Naive thymus-derived CD4-positive, alpha-beta T cell (primary cell): ENCODE data around the gene ZCCHC2. TPM values are rescaled to one million over a fixed set of nuclear protein-coding genes. Genes with fewer than 3 reads are reported as not detected.

Experiments used
- ATAC-seq: fragments of 150-1000 bp; cut with Tn5 transposase; 2 replicates; pipeline ENCODE4 v1.10.0; 2021; ENCODE audit warnings: mild to moderate bottlenecking, moderate library complexity
- CTCF ChIA-PET: fragments of 350-600 bp; sonication (Branson Sonifier 250); formaldehyde crosslinking; loops from one replicate; lab custom pipeline; 2021; ENCODE audit warnings: antibody characterized with exemption; lab: Charles Lee
- POLR2A ChIA-PET: fragments of 350-600 bp; sonication (Branson Sonifier 250); formaldehyde crosslinking; loops from one replicate; lab custom pipeline; 2021; ENCODE audit warnings: antibody characterized with exemption, inconsistent platforms; lab: Charles Lee
- DNase-seq, 9 donors: peaks; one replicate each; pipeline versions ENCODE4 v3.0.0 to v3.0.0-alpha.2; 2020 to 2022; ENCODE audit warnings: mixed read lengths in 1 of 9
- H3K27ac ChIP-seq: one replicate; pipeline ENCODE4 v1.7.0; 2013; ENCODE audit warnings: mild to moderate bottlenecking, low read depth, low read length, moderate library complexity
- H3K27me3 ChIP-seq, 2 donors: one replicate each; pipeline ENCODE4 v1.7.0; 2013; ENCODE audit warnings: low read length in 2 of 2, mild to moderate bottlenecking in 2 of 2, moderate library complexity in 2 of 2; ENCODE audit not compliant: control insufficient read depth in 2 of 2, insufficient read depth in 2 of 2
- H3K36me3 ChIP-seq, 3 experiments: 1 replicate in 2 of 3; 2 replicates in 1 of 3; pipeline ENCODE4 v1.7.0; 2013; ENCODE audit warnings: low read length in 3 of 3, mild to moderate bottlenecking in 3 of 3, moderate library complexity in 1 of 3; ENCODE audit not compliant: insufficient read depth in 3 of 3, control insufficient read depth in 2 of 3
- H3K4me1 ChIP-seq, 2 donors: one replicate each; pipeline ENCODE4 v1.7.0; 2013; ENCODE audit warnings: low read length in 2 of 2, mild to moderate bottlenecking in 2 of 2, moderate library complexity in 1 of 2; ENCODE audit not compliant: control insufficient read depth in 2 of 2, insufficient read depth in 2 of 2
- H3K4me3 ChIP-seq: 2 replicates; pipeline ENCODE4 v1.7.0; 2013; ENCODE audit warnings: mild to moderate bottlenecking, low read length
- H3K9me3 ChIP-seq, 3 experiments: 1 replicate in 2 of 3; 2 replicates in 1 of 3; pipeline ENCODE4 v1.7.0; 2013; ENCODE audit warnings: low read length in 3 of 3; ENCODE audit not compliant: control insufficient read depth in 2 of 3
- H3K27ac Mint-ChIP-seq, 9 donors: one replicate each; pipeline ENCODE4 v1.8.0; 2020 to 2022; ENCODE audit warnings: mixed read lengths in 9 of 9, mild to moderate bottlenecking in 8 of 9, moderate library complexity in 5 of 9, inconsistent platforms in 2 of 9
- H3K27me3 Mint-ChIP-seq, 5 donors: one replicate each; pipeline ENCODE4 v1.8.0; 2021 to 2022; ENCODE audit warnings: mixed read lengths in 5 of 5, mild to moderate bottlenecking in 1 of 5
- H3K36me3 Mint-ChIP-seq, 5 donors: one replicate each; pipeline ENCODE4 v1.8.0; 2020 to 2022; ENCODE audit warnings: mixed read lengths in 5 of 5, mild to moderate bottlenecking in 3 of 5, inconsistent platforms in 1 of 5
- H3K4me1 Mint-ChIP-seq, 7 donors: one replicate each; pipeline ENCODE4 v1.8.0; 2020 to 2022; ENCODE audit warnings: mixed read lengths in 7 of 7, mild to moderate bottlenecking in 3 of 7, inconsistent platforms in 1 of 7
- H3K4me3 Mint-ChIP-seq, 10 donors: one replicate each; pipeline ENCODE4 v1.8.0; 2020 to 2022; ENCODE audit warnings: mild to moderate bottlenecking in 10 of 10, mixed read lengths in 10 of 10, moderate library complexity in 6 of 10, inconsistent platforms in 2 of 10
- H3K9me3 Mint-ChIP-seq, 11 donors: one replicate each; pipeline ENCODE4 v1.8.0; 2020 to 2022; ENCODE audit warnings: mixed read lengths in 11 of 11, mild to moderate bottlenecking in 4 of 11, inconsistent platforms in 1 of 11, moderate library complexity in 1 of 11
- intact Hi-C, 2 donors: fragments of 100-400 bp; cut with micrococcal nuclease; formaldehyde crosslinking; loops; one replicate each; pipeline ENCODE4 v1.15.1; 2023
- polyA plus RNA-seq, 2 donors: library from polyadenylated mRNA; unstranded; fragments of 300-500 nt; fragmentation: Illumina TruSeq; gene quantifications; one replicate each; pipeline ENCODE4 v1.2.3, GENCODE V29; 2021
- total RNA-seq, 6 experiments: library from RNA in 5 of 6; stranded (reverse) in 5 of 6; gene quantifications; 1 replicate in 5 of 6; 2 replicates in 1 of 6; pipeline ENCODE4 v1.2.3 and lab custom pipeline; 2021 to 2026

Gene ZCCHC2
- total and polyA plus RNA-seq, 7 experiments from 2014 or later: 1.8 to 68.5 (median 54.5) TPM

GRCh38 chr18:62498616-62499262 lies 24.1 kb upstream of the ZCCHC2 start:
- no peaks in the 10 kb centered on the region for H3K27me3 ChIP-seq
- no peak overlapping the region for H3K27ac ChIP-seq
- no peak overlapping the region for H3K4me3 Mint-ChIP-seq
- H3K9me3 ChIP-seq: no peaks in the 10 kb centered on the region
- intact Hi-C loops: no loop called here
- no peak overlapping the region for H3K27ac Mint-ChIP-seq
- peaks cover 0 to 7% (median 0%) of the 10 kb centered on the region in 7 donors for H3K4me1 Mint-ChIP-seq
- H3K36me3 ChIP-seq: no peaks in the 10 kb centered on the region
- ChIA-PET CTCF (no interaction called here), POLR2A (interaction anchor here (0.6 kb wide), 1 partner anchor 30 kb away, joined by 3 read pairs; no protein-coding TSS in a partner anchor)
- ATAC-seq (no peak), DNase-seq (no peak)
- H3K4me3 ChIP-seq: no peak overlapping the region
- H3K9me3 Mint-ChIP-seq: peaks cover 0 to 7% (median 0%) of the 10 kb centered on the region in 11 donors
- H3K4me1 ChIP-seq: no peaks in the 10 kb centered on the region
- H3K36me3 Mint-ChIP-seq: peaks cover 6 to 24% (median 7%) of the 10 kb centered on the region in 5 donors
- H3K27me3 Mint-ChIP-seq: peaks cover 0 to 28% (median 0%) of the 10 kb centered on the region in 5 donors

GRCh38 chr18:62499263-62499650 lies 23.6 kb upstream of the ZCCHC2 start:
- H3K27me3 Mint-ChIP-seq: peaks cover 0 to 26% (median 0%) of the 10 kb centered on the region in 5 donors
- intact Hi-C loops: no loop called here
- Histone ChIP-seq H3K9me3 (no peaks in the 10 kb centered on the region), H3K4me3 (no peak overlapping the region), H3K27me3 (no peaks in the 10 kb centered on the region), H3K4me1 (no peaks in the 10 kb centered on the region), H3K36me3 (no peaks in the 10 kb centered on the region), H3K27ac (no peak overlapping the region)
- ATAC-seq: no peak
- H3K4me1 Mint-ChIP-seq: peaks cover 0 to 7% (median 0%) of the 10 kb centered on the region in 7 donors
- POLR2A ChIA-PET: interaction anchor here (0.6 kb wide), 1 partner anchor 30 kb away, joined by 3 read pairs; no protein-coding TSS in a partner anchor
- H3K27ac Mint-ChIP-seq: no peak overlapping the region
- peaks cover 6 to 24% (median 7%) of the 10 kb centered on the region in 5 donors for H3K36me3 Mint-ChIP-seq
- CTCF ChIA-PET: no interaction called here
- peaks cover 0 to 7% (median 0%) of the 10 kb centered on the region in 11 donors for H3K9me3 Mint-ChIP-seq
- no peak for DNase-seq
- no peak overlapping the region for H3K4me3 Mint-ChIP-seq

GRCh38 chr18:62500174-62500573 lies 22.7 kb upstream of the ZCCHC2 start:
- CTCF ChIA-PET: no interaction called here
- Mint-ChIP-seq H3K36me3 (peaks cover 6 to 28% (median 7%) of the 10 kb centered on the region in 5 donors), H3K9me3 (peaks cover 0 to 7% (median 0%) of the 10 kb centered on the region in 11 donors), H3K4me1 (peaks cover under 1 to 7% (median 2%) of the 10 kb centered on the region in 7 donors), H3K4me3 (no peak overlapping the region), H3K27me3 (peaks cover 0 to 19% (median 0%) of the 10 kb centered on the region in 5 donors), H3K27ac (no peak overlapping the region)
- Histone ChIP-seq H3K27me3 (no peaks in the 10 kb centered on the region), H3K9me3 (no peaks in the 10 kb centered on the region), H3K36me3 (no peaks in the 10 kb centered on the region), H3K4me3 (no peak overlapping the region), H3K4me1 (peaks cover 0 to 4% of the 10 kb centered on the region in 2 donors), H3K27ac (no peak overlapping the region)
- intact Hi-C loops: loop anchor here in 1 of 2 donors (10.0 kb wide), 1 partner anchor 345 kb away; no protein-coding TSS in a partner anchor
- POLR2A ChIA-PET: interaction anchor here (0.7 kb wide), 1 partner anchor 12 kb away, joined by 3 read pairs; no protein-coding TSS in a partner anchor
- DNase-seq (no peak), ATAC-seq (no peak)

- CTCF ChIA-PET: no interaction called here
- H3K4me1 Mint-ChIP-seq: peaks cover 9 to 16% (median 10%) of the 10 kb centered on the region in 7 donors
These were observed 21.7 kb upstream of the ZCCHC2 start for GRCh38 chr18:62500966-62501591.

GRCh38 chr18:62505669-62506494 lies 16.9 kb upstream of the ZCCHC2 start:
- intact Hi-C loops: loop anchor here (1.0 to 10.0 kb wide), 7 partner anchors 16 to 339 kb away; partner anchors contain the start of genes PIGN (in 2 of the 2), RELCH (in 2 of the 2) and PHLPP1 (in 1 of the 2)
- peak overlapping the region; percentile 90 to 100 (median 96) for H3K27ac Mint-ChIP-seq
- H3K27ac ChIP-seq: peak overlapping the region; percentile 67
- H3K4me3 Mint-ChIP-seq: peak overlapping the region; percentile 82 to 94 (median 88)
- H3K36me3 Mint-ChIP-seq: peaks cover 4 to 55% (median 10%) of the 10 kb centered on the region in 5 donors
- H3K4me1 ChIP-seq: peaks cover 5 to 17% of the 10 kb centered on the region in 2 donors
- ATAC-seq (peak; percentile 58), DNase-seq (peak in 5 of 9 donors; percentile 37 to 49 (median 47))
- no peaks in the 10 kb centered on the region for H3K9me3 ChIP-seq
- ChIA-PET CTCF (interaction anchor here (0.6 to 1.1 kb wide), 2 partner anchors 79 to 343 kb away, joined by 3 to 9 read pairs; no protein-coding TSS in a partner anchor), POLR2A (interaction anchor here (0.5 to 3.2 kb wide), 8 partner anchors 16 to 319 kb away, joined by 3 to 31 read pairs (median 7); partner anchors contain the start of genes PIGN, RELCH and ZCCHC2)
- peaks cover 4 to 30% (median 21%) of the 10 kb centered on the region in 7 donors for H3K4me1 Mint-ChIP-seq
- peaks cover 0 to 17% (median 4%) of the 10 kb centered on the region in 11 donors for H3K9me3 Mint-ChIP-seq
- no peaks in the 10 kb centered on the region for H3K27me3 Mint-ChIP-seq
- peak overlapping the region; percentile 77 for H3K4me3 ChIP-seq
- no peaks in the 10 kb centered on the region for H3K27me3 ChIP-seq
- H3K36me3 ChIP-seq: no peaks in the 10 kb centered on the region

More at GRCh38 chr18:62500966-62501591, 21.7 kb upstream of the ZCCHC2 start:
- no peak overlapping the region for H3K27ac ChIP-seq
- peaks cover 0 to 7% (median 0%) of the 10 kb centered on the region in 11 donors for H3K9me3 Mint-ChIP-seq
- H3K4me1 ChIP-seq: peaks cover 5 to 13% of the 10 kb centered on the region in 2 donors
- POLR2A ChIA-PET: no interaction called here
- H3K4me3 Mint-ChIP-seq: no peak overlapping the region
- peaks cover 0 to 12% (median 0%) of the 10 kb centered on the region in 5 donors for H3K27me3 Mint-ChIP-seq
- DNase-seq: no peak
- no peak overlapping the region for H3K4me3 ChIP-seq
- no peaks in the 10 kb centered on the region for H3K36me3 ChIP-seq
- intact Hi-C loops: loop anchor here in 1 of 2 donors (10.0 kb wide), 1 partner anchor 344 kb away; no protein-coding TSS in a partner anchor
- H3K27ac Mint-ChIP-seq: no peak overlapping the region
- H3K27me3 ChIP-seq: no peaks in the 10 kb centered on the region
- no peak for ATAC-seq
- H3K36me3 Mint-ChIP-seq: peaks cover 6 to 35% (median 7%) of the 10 kb centered on the region in 5 donors
- H3K9me3 ChIP-seq: no peaks in the 10 kb centered on the region
